HG03103 (cell line): ENCODE data around the gene C16orf86.
"Not testable (repeated sequence)": the region's sequence is repeated elsewhere in the genome, so short reads cannot be mapped to it uniquely, and the experiment has no call there.

ENCODE experiments used
- ATAC-seq: cut with Tn5 transposase; IDR thresholded peaks from one replicate; pipeline ENCODE4 v1.9.1; 2021; ENCODE audit warnings: low read depth; ENCODE audit not compliant: unreplicated experiment

C16orf86 gene

DNA sequence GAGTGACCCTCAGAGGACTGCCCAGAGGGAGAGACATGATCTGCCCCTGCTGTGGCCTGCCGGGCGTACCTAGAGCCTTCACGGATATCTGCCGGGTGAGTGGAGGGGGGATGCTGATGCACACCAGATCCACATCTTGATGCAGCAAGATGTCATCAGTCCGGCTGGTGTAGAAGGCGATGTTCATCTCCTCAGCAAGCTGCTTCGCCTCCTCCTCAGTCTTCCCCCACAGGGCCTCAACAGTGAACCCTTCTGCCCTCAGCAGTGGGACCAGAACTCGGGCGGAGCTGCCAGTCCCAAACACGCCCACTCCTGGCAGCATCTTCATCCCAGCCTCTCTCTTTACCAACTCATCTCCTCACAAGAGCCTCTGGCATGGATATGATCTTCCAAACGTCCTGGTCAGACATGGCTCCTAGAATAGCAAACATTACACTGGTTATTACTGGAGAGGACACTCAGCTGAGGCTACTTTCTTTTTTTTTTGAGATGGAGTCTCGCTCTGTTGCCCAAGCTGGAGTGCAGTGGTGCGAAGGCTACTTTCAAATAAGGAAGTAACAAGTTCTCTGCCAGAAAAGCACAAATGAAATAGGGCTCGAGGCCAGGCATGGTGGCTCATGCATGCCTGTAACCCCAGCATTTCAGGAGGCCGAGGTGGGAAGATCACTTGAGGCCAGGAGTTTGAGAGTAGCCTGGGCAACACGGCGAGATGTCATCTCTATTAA, 18.9 kb downstream of the C16orf86 start:
- ATAC-seq, result no peak

DNA sequence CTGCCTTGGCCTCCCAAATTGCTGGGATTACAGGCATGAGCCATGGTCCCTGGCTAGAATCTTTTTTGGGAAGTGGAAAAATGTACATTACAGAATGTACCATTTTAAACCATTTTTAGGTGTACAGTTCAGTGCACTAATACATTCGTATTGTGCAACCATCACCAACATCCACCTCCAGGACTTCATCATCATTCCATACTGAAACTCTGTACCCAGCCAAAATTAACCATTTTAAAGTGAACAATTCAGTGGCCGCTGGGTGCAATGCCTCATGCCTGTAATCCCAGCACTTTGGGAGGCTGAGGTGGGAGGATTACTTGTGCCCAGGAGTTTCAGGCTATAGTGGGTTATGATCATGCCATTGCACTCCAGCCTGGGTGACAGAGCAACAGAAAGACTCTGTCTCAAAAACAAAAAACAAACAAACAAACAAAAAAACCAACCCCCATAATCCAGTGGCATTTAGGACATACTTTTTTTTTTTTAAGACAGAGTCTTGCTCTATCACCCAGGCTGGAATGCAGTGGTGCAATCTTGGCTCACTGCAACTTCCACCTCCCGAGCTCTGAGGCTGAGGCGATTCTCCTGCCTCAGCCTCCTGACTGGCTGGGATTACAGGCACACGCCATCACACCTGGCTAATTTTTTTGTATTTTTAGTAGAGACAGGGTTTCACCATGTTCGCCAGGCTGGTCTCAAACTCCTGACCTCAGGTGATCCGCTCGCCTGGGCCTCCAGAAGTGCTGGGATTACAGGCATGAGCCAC, 27.1 kb downstream of the C16orf86 start:
- ATAC-seq, result not testable (repeated sequence)

DNA sequence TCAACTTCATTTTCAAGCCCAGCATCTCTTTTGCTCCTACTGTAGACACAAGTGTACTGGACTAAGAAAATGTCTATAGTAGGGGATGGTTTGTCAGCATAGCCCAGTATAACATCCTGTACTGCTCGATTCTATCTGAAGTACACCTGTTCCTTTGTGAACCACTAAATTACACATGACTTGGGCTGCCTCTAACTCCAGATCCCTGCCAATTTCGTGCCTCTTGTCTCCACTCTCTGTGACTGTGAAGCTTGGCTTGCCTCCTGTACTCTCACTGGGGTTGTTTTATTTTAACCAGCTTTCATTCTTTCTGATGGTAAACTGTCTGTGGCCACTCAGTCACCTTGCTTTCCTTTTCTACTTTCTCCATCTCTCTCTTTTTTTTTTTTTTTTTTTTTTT, 28.0 kb downstream of the C16orf86 start:
- no peak for ATAC-seq

DNA sequence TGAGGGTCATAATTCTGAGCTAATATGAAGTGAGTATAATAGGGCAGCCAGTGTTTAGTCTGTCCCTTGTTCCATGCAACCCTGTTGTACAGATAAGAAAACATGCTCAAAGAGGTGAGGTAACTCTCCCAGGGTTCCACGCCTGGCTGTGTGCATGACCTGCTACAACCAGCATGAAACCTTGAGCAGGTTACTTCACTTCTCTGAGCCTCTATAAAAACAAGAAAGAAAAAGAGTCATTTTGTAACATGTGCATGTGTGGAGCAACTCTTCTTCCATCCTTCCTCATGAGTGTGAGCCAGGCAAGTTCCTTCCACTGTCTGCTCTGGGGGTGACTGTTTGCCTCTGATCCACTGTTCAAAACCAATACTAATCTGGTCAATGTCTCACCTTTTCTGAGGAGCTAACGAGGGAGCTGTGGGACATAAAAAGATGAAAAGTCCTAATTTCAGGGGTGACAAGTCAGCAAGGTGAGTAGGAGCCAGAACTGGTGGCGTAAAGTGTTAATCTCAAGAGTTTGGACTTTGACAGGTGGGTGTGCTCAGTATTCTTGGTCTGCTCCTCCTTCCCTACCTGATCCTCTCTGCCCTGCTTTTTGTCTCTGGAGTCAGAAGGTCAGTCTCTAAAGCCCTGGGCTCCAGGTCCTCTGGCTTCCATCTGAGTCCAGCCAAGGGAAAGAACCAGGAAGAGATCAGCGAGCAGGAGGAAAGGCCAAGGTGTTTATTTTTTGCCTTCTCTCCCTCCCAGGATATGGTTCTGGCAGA, 31.0 kb downstream of the C16orf86 start:
- no peak for ATAC-seq

DNA sequence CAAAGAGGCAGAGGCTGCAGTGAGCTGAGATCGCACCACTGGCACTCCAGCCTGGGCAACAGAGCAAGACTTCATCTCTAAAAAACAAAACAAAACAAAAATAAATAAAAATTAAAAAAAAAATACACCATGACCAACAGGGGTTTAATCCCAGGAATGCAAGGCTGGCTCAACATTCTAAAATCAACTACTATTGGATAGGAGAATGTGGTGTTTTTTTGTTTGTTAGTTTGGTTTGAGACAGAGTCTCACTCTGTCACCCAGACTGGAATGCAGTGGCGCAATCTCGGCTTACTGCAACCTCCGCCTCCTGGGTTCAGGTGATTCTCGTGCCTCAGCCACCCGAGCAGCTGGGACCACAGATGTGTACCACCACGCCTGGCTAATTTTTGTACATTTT, 32.7 kb downstream of the C16orf86 start:
- ATAC-seq, result no peak

DNA sequence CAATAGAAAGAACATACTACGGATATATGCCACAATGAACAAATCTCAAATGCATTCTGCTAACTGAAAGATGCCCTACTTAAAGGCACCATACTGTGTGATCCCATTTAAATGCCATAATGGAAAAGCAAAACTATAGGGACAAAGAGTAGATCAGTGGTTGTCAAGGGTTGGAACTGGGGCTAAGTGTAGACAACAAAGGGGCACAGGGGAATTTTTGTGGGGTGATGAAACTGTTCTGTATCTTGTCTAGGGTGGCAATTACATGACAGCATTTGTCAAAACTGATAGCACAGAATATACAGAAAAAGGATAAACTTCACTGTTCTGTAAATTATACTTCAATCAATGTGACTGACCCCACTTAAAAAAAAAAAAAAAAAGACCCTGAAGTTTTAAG, 34.8 kb downstream of the C16orf86 start:
- no peak for ATAC-seq

DNA sequence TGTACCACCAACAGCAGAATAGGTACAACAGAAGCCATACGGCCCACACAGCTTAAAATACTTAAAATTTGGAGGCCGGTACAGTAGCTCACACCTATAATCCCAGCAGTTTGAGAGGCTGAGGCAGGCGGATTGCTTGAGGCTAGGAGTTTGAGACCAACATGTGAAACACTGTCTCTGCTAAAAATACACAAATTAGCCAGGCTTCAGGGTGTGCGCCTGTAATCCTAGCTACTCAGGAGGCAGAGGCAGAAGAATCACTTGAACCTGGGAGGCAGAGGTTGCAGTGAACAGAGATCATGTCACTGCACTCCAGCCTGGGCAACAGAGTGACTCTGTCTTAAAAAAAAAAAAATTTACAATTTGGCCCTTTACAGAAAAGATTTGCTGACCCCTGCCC, 35.5 kb downstream of the C16orf86 start:
- ATAC-seq, result no peak

DNA sequence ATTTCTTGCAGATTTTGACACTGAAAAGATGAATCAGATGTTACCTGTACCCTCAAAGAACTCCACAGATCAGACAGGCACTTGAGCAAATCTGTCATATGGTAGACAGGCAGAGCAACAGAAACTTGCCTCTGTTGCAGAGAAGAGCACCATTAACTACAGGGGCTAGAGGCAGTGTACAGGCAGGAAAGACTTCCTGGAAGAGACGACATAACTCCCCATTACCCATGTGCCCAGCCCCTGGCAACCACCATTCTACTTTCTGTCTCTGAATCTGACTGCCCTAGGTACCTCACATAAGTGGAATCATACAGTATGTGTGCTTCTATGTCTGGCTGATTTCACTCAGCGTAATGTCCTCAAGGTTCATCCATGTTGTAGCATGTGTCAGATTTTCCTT, 37.0 kb downstream of the C16orf86 start:
- no peak for ATAC-seq

DNA sequence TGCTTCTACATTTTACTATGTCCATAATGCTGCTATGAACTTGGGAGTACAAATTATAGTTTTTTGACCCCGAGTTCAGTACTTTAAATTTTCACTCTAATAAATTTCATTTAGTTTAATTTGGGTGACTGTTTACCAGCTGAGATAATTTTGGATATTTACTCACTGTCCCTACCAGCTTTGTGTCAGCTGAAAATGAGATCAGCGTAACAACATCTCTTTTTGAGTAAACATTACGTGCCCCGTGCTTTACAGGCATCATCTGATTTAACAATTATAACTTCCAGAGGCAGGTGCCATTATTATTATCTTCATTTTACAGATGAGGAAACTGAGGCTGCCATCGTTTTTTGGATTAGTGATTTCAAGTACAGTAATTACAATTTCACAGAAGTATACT, 37.5 kb downstream of the C16orf86 start:
- ATAC-seq, result no peak

DNA sequence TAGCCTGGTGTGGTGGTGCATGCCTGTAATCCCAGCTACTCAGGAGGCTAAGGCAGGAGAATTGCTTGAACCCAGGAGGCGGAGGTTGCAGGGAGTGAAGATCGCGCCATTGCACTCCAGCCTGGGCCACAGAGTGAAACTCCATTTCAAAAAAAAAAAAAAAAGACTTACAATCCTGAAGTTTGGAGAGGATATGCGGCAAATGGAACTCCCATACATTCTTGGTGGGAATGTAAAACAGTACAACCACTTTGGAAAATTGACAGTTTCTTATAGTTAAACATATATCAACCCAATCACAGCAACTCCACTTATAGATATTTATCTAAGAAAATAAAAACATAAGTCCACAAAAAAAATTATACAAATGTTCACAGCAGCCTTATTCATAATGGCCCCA, 40.6 kb downstream of the C16orf86 start:
- no peak for ATAC-seq

DNA sequence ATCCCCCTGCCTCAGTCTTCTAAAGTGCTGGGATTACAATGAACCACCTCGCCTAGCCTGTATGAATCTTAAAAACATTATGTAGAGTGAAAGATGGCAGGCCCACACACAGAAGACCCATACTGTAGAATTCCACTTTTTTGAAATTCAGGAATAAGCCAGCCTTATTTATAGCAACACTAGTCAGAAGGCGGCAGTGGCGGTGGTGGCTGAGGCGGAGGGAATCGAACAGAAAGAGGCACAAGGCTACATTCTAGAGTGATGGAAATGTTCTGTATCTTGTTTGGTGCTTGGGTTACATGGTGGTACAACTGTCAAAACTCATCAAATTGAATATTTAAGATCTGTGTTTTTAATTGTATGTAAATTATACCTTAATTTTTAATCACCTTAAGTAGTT, 41.2 kb downstream of the C16orf86 start:
- ATAC-seq, result no peak

DNA sequence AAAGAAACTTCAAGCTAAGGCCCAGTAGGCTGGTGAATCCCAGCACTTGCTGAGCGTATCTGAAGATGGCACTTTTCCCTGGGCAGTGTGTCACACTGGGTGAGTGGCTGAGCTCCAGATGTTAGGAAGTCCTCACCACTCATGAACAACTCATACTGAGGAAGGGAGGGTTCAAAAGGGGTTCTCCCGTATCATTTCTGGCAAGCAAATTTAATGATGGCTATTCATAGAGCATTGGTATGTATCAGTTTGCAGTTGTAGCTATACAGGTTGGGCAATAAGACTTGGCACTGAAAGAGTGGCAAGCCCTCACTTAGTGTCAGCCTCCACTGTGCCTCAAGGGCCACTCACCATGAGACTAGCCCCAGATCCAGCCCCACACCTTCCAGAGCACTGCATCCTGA, 41.8 kb downstream of the C16orf86 start:
- ATAC-seq, result no peak

DNA sequence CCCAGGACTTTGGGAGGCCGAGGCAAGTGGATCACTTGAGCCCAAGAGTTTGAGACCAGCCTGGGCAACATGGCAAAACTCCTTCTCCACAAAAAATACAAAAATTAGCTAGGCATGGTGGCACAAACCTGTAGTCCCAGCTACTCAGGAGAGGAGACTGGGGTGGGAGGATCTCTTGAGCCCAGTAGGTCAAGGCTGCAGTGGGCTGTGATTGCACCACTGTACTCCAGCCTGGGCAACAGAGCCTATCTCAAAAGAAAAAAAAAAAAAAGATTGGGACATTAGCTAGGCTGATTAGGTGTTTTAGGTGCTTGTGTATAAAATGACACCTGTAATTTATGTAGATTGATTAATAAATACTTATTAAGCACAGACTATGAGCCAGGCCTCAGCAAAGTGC, 42.4 kb downstream of the C16orf86 start:
- no peak for ATAC-seq

DNA sequence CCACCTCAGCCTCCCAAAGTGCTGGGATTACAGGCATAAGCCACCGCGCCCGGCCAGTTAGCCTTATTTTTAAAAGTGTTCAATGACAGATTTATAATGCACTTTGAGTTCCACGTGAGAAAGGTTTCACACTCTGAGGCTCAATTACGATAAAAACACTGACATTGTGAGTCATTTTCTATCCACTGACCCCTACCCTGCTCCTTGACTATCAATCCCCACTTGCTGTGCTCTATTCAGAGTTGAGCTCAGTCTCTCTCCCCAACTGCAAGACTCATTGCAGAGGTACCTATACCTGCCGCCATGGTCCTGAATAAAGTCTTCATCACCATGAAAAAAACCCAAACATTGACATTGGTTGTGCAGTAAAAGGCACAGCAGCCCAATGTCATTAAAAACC, 44.0 kb downstream of the C16orf86 start:
- no peak for ATAC-seq

DNA sequence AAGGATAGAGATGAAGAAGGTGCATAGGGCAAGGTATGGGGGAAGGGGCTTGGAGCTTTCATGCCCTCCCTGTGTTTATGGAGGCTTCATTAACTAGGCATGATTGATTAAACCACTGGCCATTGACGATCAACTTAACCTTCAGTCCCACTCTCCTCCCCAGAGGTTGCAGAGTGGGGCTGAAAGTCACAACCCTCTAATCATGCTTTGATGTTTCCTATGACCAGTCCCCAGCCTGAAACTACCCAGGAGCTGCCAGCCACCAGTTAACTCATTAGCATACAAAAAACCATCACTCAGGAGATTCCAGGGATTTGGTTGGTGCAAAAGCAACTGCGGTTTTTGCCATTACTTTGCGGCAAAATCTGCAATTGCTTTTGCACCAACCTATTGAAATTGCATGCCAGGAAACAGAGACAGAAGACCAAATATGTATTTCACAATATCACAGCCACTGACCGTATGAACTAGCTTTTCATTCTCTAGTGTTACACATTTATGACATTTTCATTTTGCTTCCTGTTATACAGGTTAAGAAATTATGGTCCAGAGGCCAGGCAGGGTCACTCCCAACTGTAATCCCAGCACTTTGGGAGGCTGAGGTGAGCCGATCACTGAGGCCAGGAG, 47.1 kb downstream of the C16orf86 start:
- no peak for ATAC-seq

DNA sequence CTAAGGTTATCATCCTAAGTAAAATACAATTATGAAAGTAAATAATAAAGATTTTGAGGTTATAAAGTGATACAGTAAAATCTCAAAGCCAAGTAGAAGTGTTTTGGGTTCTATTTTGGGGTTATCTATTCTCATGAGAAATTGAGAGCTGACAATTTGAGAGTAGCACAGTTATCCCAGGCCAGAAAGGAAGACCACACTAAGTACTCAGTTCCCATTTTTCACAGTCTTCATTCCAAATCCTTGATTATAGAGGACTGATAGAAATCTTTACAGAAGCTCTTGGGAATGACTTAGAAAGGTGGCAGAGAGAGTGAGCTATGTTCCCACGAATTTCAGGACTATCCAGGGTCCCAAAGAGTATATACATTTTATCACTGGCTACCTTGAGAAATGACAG, 47.9 kb downstream of the C16orf86 start:
- no peak for ATAC-seq

DNA sequence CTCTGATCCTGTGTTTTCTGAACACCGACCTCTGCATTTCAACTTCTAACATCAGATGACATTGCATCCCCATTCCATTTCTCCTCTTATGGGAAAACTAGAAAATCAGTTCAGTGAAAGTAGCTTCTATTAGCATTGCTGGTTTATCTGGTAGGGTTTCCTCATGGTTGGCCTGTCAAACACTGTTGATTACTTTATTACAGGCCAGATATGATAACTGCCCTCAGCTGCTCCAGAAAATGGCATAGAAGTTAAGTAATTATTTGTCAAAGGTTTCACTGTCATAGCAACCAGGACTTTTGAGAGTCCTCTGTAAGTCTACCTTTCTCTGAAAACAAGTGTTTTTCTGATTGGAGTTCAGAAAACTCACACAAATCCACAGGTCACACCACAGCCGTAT, 49.5 kb downstream of the C16orf86 start:
- no peak for ATAC-seq
